ENCODE measurements around the gene MESD.

- TF ChIP-seq USF2 (IDR thresholded peaks at IDR 0.05; ENCODE audit: borderline replicate concordance, low read depth, low read length), result no peak
- TF ChIP-seq, protein P1, sequence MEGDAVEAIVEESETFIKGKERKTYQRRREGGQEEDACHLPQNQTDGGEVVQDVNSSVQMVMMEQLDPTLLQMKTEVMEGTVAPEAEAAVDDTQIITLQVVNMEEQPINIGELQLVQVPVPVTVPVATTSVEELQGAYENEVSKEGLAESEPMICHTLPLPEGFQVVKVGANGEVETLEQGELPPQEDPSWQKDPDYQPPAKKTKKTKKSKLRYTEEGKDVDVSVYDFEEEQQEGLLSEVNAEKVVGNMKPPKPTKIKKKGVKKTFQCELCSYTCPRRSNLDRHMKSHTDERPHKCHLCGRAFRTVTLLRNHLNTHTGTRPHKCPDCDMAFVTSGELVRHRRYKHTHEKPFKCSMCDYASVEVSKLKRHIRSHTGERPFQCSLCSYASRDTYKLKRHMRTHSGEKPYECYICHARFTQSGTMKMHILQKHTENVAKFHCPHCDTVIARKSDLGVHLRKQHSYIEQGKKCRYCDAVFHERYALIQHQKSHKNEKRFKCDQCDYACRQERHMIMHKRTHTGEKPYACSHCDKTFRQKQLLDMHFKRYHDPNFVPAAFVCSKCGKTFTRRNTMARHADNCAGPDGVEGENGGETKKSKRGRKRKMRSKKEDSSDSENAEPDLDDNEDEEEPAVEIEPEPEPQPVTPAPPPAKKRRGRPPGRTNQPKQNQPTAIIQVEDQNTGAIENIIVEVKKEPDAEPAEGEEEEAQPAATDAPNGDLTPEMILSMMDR (IDR thresholded peaks at IDR 0.05), result no peak
- no peak for TF ChIP-seq RFX5 (IDR thresholded peaks at IDR 0.05; ENCODE audit: low read length)
- TF ChIP-seq RCOR1 (IDR thresholded peaks at IDR 0.05; ENCODE audit: low read length), result no peak
- no peak for TF ChIP-seq POLR2AphosphoS5 (IDR thresholded peaks at IDR 0.05; ENCODE audit: low read depth, low read length)
- TF ChIP-seq RAD21 (IDR thresholded peaks at IDR 0.05; ENCODE audit: low read length), result no peak
Observed at GRCh38 chr15:80932989-80933388, 56.6 kb downstream of the MESD start.
